KBM-7 (cell line): Measurements from ENCODE around the gene TNFRSF11A.
A peak's percentile ranks its signal among the peaks of the same experiment; 100 is the strongest.

Experiments
- DNase-seq: peaks from one replicate; pipeline ENCODE4 v3.0.0-alpha.2; 2015
- in situ Hi-C: fragments of 300-500 bp; cut with MboI; formaldehyde crosslinking; loops from 2 replicates; pipeline ENCODE4 v1.14.3; 2020; ENCODE audit warnings: low sequenced_read_pairs, low pct_unique_long_range_greater_than_20kb, mixed read lengths

Gene TNFRSF11A

GRCh38 chr18:62324917-62325805, at the start of gene TNFRSF11A:
TSS of gene TNFRSF11A (plus strand) at chr18:62325310. CDS start at chr18:62325353, 43 bp downstream.
- peak; percentile 40 for DNase-seq
- in situ Hi-C loops: no loop called here

GRCh38 chr18:62277045-62277444, 48.1 kb upstream of the TNFRSF11A start:
- in situ Hi-C loops: no loop called here
- DNase-seq: no peak

- in situ Hi-C loops: no loop called here
- DNase-seq: no peak
These were observed 45.5 kb upstream of the TNFRSF11A start for GRCh38 chr18:62279561-62279960.

DNA sequence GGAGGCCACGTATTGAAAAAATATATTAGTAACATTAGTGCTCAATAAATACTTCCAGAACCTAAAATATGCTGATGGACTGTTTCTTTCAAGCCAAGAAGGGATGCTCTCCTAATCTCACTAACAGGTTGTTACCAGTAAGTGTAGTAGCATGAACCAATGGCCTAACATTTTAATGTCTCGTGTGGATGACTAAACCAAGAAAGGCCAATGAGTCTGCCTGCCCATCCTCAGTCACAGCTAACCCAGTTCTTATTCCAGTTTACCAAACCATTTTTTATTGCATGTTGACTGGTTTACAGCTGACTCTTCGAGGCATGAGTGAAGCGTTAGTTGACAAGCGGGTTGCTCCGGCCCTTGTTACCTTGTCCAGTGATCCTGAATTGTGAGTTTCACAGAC, 45.1 kb upstream of the TNFRSF11A start:
- no peak for DNase-seq
- in situ Hi-C loops: no loop called here

GRCh38 chr18:62280786-62281185, 44.3 kb upstream of the TNFRSF11A start:
- in situ Hi-C loops: no loop called here
- no peak for DNase-seq

DNA sequence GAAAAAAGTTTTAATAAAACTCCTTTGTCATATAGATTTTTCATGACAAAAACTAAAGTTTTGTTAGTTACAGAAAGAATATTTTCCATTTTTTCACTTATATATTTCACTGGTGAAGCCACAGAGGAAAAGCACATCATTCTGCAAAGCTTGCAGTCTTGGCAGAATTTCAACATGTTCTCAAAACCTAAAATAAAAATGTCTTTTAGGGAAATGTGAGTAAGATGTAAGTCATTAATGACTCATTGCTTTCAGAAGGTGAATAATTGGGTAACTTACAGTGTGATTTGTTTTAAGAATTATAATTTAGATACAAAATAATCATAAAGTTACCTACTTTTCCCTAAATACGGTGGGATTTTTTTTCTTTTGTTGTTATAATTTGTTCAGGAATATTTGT, 43.4 kb upstream of the TNFRSF11A start:
- DNase-seq: no peak
- in situ Hi-C loops: no loop called here

DNA sequence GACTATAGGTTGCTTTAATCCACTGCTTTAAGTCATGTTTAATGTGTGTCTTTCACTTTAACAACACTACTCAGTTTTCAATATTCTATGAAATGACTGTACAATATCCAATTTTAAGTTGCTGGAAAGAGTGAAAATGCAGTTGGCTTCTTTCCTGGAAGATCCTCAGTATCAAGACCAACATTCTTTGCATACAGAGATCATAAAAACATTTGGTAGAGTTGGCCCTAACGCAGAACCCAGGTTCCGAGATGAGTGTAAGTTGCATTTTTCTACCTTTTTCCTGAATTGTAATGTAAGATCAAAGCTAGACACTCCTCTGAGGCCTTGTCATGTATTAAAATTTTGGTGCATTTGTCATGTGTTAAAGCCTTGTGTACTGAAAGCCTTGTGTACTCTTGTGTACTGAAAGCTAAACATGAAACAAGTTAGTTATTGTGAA, 42.9 kb upstream of the TNFRSF11A start:
- in situ Hi-C loops: no loop called here

GRCh38 chr18:62284637-62285036, 40.5 kb upstream of the TNFRSF11A start:
- no peak for DNase-seq
- in situ Hi-C loops: no loop called here

More for the DNA sequence above, 42.9 kb upstream of the TNFRSF11A start:
- no peak for DNase-seq

DNA sequence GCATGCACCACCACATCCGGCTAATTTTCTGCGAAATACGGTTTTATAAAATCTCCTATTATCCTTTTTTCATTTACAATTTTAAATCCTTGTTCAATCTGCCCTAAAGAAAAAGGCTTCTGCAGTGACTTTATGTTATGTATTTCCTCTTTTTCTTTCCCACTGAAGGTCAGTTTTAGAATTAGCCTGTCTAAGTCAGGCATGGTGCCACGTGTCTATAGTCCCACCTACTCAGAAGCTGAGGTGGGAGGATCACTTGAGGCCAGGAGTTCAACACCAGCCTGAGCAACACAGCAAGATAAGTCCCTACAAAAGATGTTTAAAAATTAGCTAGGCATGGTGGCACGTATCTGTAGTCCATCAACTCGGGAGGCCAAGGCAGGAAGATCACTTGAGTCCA, 39.8 kb upstream of the TNFRSF11A start:
- peak; percentile 26 for DNase-seq
- in situ Hi-C loops: no loop called here

- DNase-seq: peak; percentile 13
- in situ Hi-C loops: no loop called here
These were observed 37.1 kb upstream of the TNFRSF11A start for GRCh38 chr18:62287781-62288664.

- DNase-seq: peak; percentile 74
- in situ Hi-C loops: no loop called here
These were observed 36.5 kb upstream of the TNFRSF11A start for GRCh38 chr18:62288665-62289008.

DNA sequence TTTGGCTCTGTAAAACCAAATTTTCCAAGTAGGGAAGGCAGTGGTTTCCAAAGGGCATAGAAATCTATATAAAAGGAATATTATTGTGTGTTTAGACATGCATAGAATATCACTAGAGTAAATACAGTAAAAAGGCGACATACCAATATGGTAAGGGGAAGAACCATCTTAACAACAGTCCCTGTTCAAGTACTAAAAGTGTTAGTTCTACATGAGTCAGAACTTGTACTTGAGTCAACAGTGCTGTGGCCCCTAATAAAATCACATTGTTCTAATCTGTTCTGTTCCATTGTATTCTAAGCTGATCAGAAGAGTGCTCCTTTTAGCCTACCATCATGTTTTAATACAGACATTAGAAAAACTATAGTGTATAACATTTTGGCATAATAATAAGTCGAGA, 36.1 kb upstream of the TNFRSF11A start:
- no peak for DNase-seq
- in situ Hi-C loops: no loop called here

- DNase-seq: no peak
- in situ Hi-C loops: no loop called here
These were observed 31.0 kb upstream of the TNFRSF11A start for GRCh38 chr18:62294073-62294472.

- in situ Hi-C loops: no loop called here
- DNase-seq: no peak
These were observed 24.6 kb upstream of the TNFRSF11A start for GRCh38 chr18:62300359-62300963.

GRCh38 chr18:62301322-62301721, 23.8 kb upstream of the TNFRSF11A start:
- in situ Hi-C loops: no loop called here
- DNase-seq: no peak

DNA sequence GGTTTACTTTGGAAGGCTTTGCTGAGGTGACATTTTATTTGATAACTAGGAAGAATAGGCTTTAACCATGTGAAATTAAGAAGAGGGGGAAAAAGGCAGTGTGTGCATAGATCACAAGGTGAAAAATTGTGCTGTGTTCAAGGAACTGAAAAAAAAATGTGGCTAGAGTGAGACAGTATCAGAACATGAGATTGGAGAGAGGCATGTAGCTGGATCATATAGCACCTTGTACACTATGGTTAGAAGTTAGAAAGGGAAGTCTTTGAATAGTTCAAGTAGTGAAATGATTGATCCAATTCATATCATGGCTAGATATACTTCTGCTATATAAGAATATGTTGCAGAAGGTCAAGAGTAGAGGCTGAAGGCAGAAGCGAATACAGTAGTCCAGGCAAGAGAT, 12.3 kb upstream of the TNFRSF11A start:
- no peak for DNase-seq
- in situ Hi-C loops: no loop called here

- in situ Hi-C loops: no loop called here
- DNase-seq: no peak
These were observed 6.6 kb upstream of the TNFRSF11A start for GRCh38 chr18:62318228-62319180.

DNA sequence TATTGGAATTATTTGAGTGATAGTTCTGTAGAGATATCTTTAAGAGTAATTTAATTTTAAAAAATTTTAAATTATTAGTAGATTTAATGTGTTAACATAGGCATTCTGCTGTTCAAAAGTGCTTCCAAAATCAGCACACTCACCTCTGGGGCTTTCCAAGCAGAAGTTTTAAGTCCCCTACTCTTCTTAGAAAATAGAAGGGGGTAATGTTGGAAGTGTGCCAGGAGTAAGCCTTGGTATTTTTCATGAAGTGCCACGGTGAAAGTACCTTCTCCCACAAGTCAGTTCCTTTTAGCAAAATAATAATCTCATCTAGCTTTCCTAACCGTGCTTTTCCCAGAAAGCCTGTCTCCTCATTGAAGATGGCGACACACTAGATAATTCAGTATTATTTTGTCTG, 3.9 kb upstream of the TNFRSF11A start:
- in situ Hi-C loops: no loop called here
- no peak for DNase-seq
